Upper lobe of left lung (tissue), 4 donors: ENCODE measurements around the gene MYOCD.

Source experiments
- POLR2A ChIP-seq, 4 donors: fragments of 450-650 bp; IDR thresholded peaks; one replicate each; pipeline ENCODE4 v1.5.1; 2016 to 2017; ENCODE audit warnings: antibody characterized with exemption in 4 of 4, mild to moderate bottlenecking in 2 of 4
- POLR2AphosphoS5 ChIP-seq, 2 donors: sonication (generic); formaldehyde crosslinking; IDR thresholded peaks; one replicate each; pipeline ENCODE4 v1.5.1; 2017; ENCODE audit warnings: antibody characterized with exemption in 2 of 2
- TF ChIP-seq, protein P1 (sequence below), 6 experiments: fragments of 450-650 bp in 4 of 6; fragments of 200-600 bp in 2 of 6; sonication (generic) in 2 of 6; IDR thresholded peaks; one replicate each; pipeline ENCODE4 v1.5.1; 2016 to 2019; ENCODE audit warnings: antibody characterized with exemption in 6 of 6

DNA sequence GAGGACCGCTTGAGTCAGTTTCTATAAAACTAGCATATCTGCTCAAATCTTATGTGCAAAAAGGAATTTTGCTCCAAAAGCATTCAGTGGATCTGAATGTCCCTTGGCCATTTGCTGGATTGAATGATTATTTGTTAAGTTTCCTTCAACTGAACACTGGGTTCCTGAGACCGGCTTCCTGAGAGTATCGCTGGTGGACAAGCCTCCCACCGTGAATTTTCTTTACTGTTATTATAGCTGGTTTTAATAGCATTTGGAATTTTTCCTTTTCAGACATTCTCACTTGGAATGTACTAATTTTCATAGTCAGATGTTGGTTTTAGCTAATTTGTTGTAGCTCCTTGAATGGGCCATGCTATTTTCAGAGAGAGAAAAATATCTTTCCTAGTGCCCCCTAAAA is 9.8 kb upstream of the MYOCD start:
- TF ChIP-seq, protein P1, sequence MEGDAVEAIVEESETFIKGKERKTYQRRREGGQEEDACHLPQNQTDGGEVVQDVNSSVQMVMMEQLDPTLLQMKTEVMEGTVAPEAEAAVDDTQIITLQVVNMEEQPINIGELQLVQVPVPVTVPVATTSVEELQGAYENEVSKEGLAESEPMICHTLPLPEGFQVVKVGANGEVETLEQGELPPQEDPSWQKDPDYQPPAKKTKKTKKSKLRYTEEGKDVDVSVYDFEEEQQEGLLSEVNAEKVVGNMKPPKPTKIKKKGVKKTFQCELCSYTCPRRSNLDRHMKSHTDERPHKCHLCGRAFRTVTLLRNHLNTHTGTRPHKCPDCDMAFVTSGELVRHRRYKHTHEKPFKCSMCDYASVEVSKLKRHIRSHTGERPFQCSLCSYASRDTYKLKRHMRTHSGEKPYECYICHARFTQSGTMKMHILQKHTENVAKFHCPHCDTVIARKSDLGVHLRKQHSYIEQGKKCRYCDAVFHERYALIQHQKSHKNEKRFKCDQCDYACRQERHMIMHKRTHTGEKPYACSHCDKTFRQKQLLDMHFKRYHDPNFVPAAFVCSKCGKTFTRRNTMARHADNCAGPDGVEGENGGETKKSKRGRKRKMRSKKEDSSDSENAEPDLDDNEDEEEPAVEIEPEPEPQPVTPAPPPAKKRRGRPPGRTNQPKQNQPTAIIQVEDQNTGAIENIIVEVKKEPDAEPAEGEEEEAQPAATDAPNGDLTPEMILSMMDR (IDR thresholded peaks at IDR 0.05), result no peak
- no peak for TF ChIP-seq POLR2AphosphoS5 (IDR thresholded peaks at IDR 0.05)
- no peak for TF ChIP-seq POLR2A (IDR thresholded peaks at IDR 0.05)
